GM12892 (cell line): Measurements from ENCODE around the gene NDST4.

Experiments
- POLR2AphosphoS5 ChIP-seq: IDR thresholded peaks from 2 replicates; pipeline ENCODE4 v1.6.1; 2011; ENCODE audit warnings: low read depth, low read length, control low read depth
- TAF1 ChIP-seq: IDR thresholded peaks from 2 replicates; pipeline ENCODE4 v1.6.1; 2011; ENCODE audit warnings: low read depth, mild to moderate bottlenecking, control low read depth, low read length, borderline replicate concordance

- TF ChIP-seq TAF1 (no peak), POLR2AphosphoS5 (no peak)
Measured at GRCh38 chr4:114986133-114986532, 127.3 kb downstream of the NDST4 start.
